HEK293 (cell line): ENCODE data around the gene TGFB2.

Experiments used
- CTCF ChIA-PET: fragments of 350-600 bp; formaldehyde crosslinking; extraction: SDS; loops from one replicate; lab custom pipeline; 2021; ENCODE audit warnings: antibody characterized with exemption; lab: Yijun Ruan, JAX
- POLR2A ChIA-PET: fragments of 300-600 bp; formaldehyde crosslinking; extraction: SDS; loops from one replicate; lab custom pipeline; 2020; ENCODE audit warnings: antibody characterized with exemption, inconsistent platforms; lab: Yijun Ruan, JAX
- H3K27ac ChIP-seq: fragments of 200-500 bp; sonication (Bioruptor generic); 2 replicates; pipeline ENCODE4 v1.5.1; 2014; ENCODE audit warnings: low read depth, low read length, control low read depth, inconsistent platforms; ENCODE audit errors: extremely low read depth
- H3K36me3 ChIP-seq, 2 experiments: fragments of 200-500 bp in 1 of 2; sonication (Bioruptor generic) in 1 of 2; 1 replicate in 1 of 2; 2 replicates in 1 of 2; pipeline ENCODE4 v1.5.1; 2014 to 2017; ENCODE audit warnings: inconsistent platforms in 2 of 2, low read length in 2 of 2; ENCODE audit not compliant: control insufficient read depth in 2 of 2, insufficient read depth in 1 of 2
- H3K4me1 ChIP-seq: fragments of 200-500 bp; sonication (Bioruptor generic); 2 replicates; pipeline ENCODE4 v1.5.1; 2014; ENCODE audit warnings: mild to moderate bottlenecking, low read length, inconsistent platforms; ENCODE audit not compliant: control insufficient read depth, insufficient read depth
- H3K4me3 ChIP-seq: 2 replicates; pipeline ENCODE4 v1.5.1; 2011; ENCODE audit warnings: low read depth, mild to moderate bottlenecking, control low read depth, low read length, moderate library complexity
- H3K9me3 ChIP-seq: fragments of 200-500 bp; sonication (Bioruptor generic); 2 replicates; pipeline ENCODE4 v1.5.1; 2014; ENCODE audit warnings: low read depth, low read length, inconsistent platforms; ENCODE audit not compliant: control insufficient read depth, insufficient read depth
- BCL11A ChIP-seq: fragments of 450-650 bp; formaldehyde crosslinking; IDR thresholded peaks from 2 replicates; pipeline ENCODE4 v1.5.1; 2016; ENCODE audit warnings: low read depth, missing biosample characterization, missing genetic modification characterization
- ELK4 ChIP-seq: IDR thresholded peaks from 2 replicates; pipeline ENCODE4 v1.6.1; 2011; ENCODE audit warnings: mild to moderate bottlenecking, low read depth, low read length, borderline replicate concordance
- FEZF1 ChIP-seq: fragments of 450-650 bp; formaldehyde crosslinking; IDR thresholded peaks from 2 replicates; pipeline ENCODE4 v1.5.1; 2016; ENCODE audit warnings: missing biosample characterization, missing genetic modification characterization
- GFI1B ChIP-seq: fragments of 450-650 bp; formaldehyde crosslinking; IDR thresholded peaks from 2 replicates; pipeline ENCODE4 v1.5.1; 2016; ENCODE audit warnings: missing biosample characterization, missing genetic modification characterization
- KLF7 ChIP-seq: fragments of 450-650 bp; formaldehyde crosslinking; IDR thresholded peaks from 2 replicates; pipeline ENCODE4 v1.5.1; 2016; ENCODE audit warnings: missing biosample characterization, missing genetic modification characterization, borderline replicate concordance
- YY2 ChIP-seq: fragments of 450-650 bp; formaldehyde crosslinking; IDR thresholded peaks from 2 replicates; pipeline ENCODE4 v1.5.1; 2016; ENCODE audit warnings: missing biosample characterization, missing genetic modification characterization
- ZBTB20 ChIP-seq: fragments of 450-650 bp; formaldehyde crosslinking; IDR thresholded peaks from 2 replicates; pipeline ENCODE4 v1.5.1; 2016; ENCODE audit warnings: missing biosample characterization, missing genetic modification characterization
- ZFP41 ChIP-seq: fragments of 450-650 bp; formaldehyde crosslinking; IDR thresholded peaks from 2 replicates; pipeline ENCODE4 v1.5.1; 2016; ENCODE audit warnings: missing biosample characterization, missing genetic modification characterization, borderline replicate concordance
- ZFP69B ChIP-seq: fragments of 450-650 bp; formaldehyde crosslinking; IDR thresholded peaks from 2 replicates; pipeline ENCODE4 v1.5.1; 2016; ENCODE audit warnings: missing biosample characterization, missing genetic modification characterization
- ZIC2 ChIP-seq: fragments of 450-650 bp; formaldehyde crosslinking; IDR thresholded peaks from 2 replicates; pipeline ENCODE4 v1.5.1; 2016; ENCODE audit warnings: missing biosample characterization, missing genetic modification characterization
- ZNF2 ChIP-seq: fragments of 450-650 bp; formaldehyde crosslinking; IDR thresholded peaks from 2 replicates; pipeline ENCODE4 v1.5.1; 2016; ENCODE audit warnings: missing biosample characterization, missing genetic modification characterization
- ZNF211 ChIP-seq: fragments of 450-650 bp; formaldehyde crosslinking; IDR thresholded peaks from 2 replicates; pipeline ENCODE4 v1.5.1; 2016; ENCODE audit warnings: low read depth, missing biosample characterization, missing genetic modification characterization
- ZNF280C ChIP-seq: fragments of 450-650 bp; formaldehyde crosslinking; IDR thresholded peaks from 2 replicates; pipeline ENCODE4 v1.5.1; 2016; ENCODE audit warnings: missing biosample characterization, missing genetic modification characterization
- ZNF292 ChIP-seq: fragments of 450-650 bp; formaldehyde crosslinking; IDR thresholded peaks from 2 replicates; pipeline ENCODE4 v1.5.1; 2016; ENCODE audit warnings: low read depth, missing biosample characterization, missing genetic modification characterization, borderline replicate concordance
- ZNF302 ChIP-seq: fragments of 450-650 bp; formaldehyde crosslinking; IDR thresholded peaks from 2 replicates; pipeline ENCODE4 v1.5.1; 2016; ENCODE audit warnings: missing biosample characterization, missing genetic modification characterization, low read depth
- ZNF366 ChIP-seq: fragments of 450-650 bp; formaldehyde crosslinking; conservative IDR thresholded peaks from 2 replicates; pipeline ENCODE4 v1.5.1; 2016; ENCODE audit warnings: missing biosample characterization, missing genetic modification characterization
- ZNF394 ChIP-seq: fragments of 450-650 bp; formaldehyde crosslinking; IDR thresholded peaks from 2 replicates; pipeline ENCODE4 v1.5.1; 2016; ENCODE audit warnings: missing biosample characterization, missing genetic modification characterization, mild to moderate bottlenecking, moderate library complexity, borderline replicate concordance
- ZNF510 ChIP-seq: fragments of 450-650 bp; formaldehyde crosslinking; IDR thresholded peaks from 2 replicates; pipeline ENCODE4 v1.5.1; 2018; ENCODE audit warnings: mild to moderate bottlenecking, missing genetic modification characterization, missing biosample characterization; ENCODE audit not compliant: insufficient replicate concordance
- ZNF530 ChIP-seq: fragments of 450-650 bp; formaldehyde crosslinking; IDR thresholded peaks from 2 replicates; pipeline ENCODE4 v1.5.1; 2016; ENCODE audit warnings: low read depth, missing biosample characterization, missing genetic modification characterization
- ZNF544 ChIP-seq: fragments of 450-650 bp; formaldehyde crosslinking; IDR thresholded peaks from 2 replicates; pipeline ENCODE4 v1.5.0; 2017; ENCODE audit warnings: missing biosample characterization, missing genetic modification characterization
- ZNF561 ChIP-seq: fragments of 450-650 bp; IDR thresholded peaks from 2 replicates; pipeline ENCODE4 v1.5.1; 2018; ENCODE audit warnings: missing biosample characterization, missing genetic modification characterization, borderline replicate concordance
- ZNF596 ChIP-seq: fragments of 450-650 bp; IDR thresholded peaks from 2 replicates; pipeline ENCODE4 v1.5.0; 2018; ENCODE audit warnings: missing biosample characterization, mild to moderate bottlenecking, missing genetic modification characterization, moderate library complexity
- ZNF623 ChIP-seq: fragments of 450-650 bp; formaldehyde crosslinking; IDR thresholded peaks from 2 replicates; pipeline ENCODE4 v1.5.1; 2016; ENCODE audit warnings: missing biosample characterization, missing genetic modification characterization
- ZNF777 ChIP-seq: fragments of 450-650 bp; formaldehyde crosslinking; IDR thresholded peaks from 2 replicates; pipeline ENCODE4 v1.5.1; 2017; ENCODE audit warnings: missing biosample characterization, missing genetic modification characterization, borderline replicate concordance
- ZNF785 ChIP-seq: fragments of 450-650 bp; formaldehyde crosslinking; IDR thresholded peaks from 2 replicates; pipeline ENCODE4 v1.5.1; 2016; ENCODE audit warnings: missing biosample characterization, missing genetic modification characterization
- ZNF830 ChIP-seq: fragments of 450-650 bp; IDR thresholded peaks from 2 replicates; pipeline ENCODE4 v1.5.0; 2018; ENCODE audit warnings: missing biosample characterization, missing genetic modification characterization, low read depth, mild to moderate bottlenecking, moderate library complexity

The TGFB2 gene

GRCh38 chr1:218353656-218354055 is 8.5 kb downstream of the TGFB2 start:
- TF ChIP-seq ZNF785 (no peak), ZNF830 (tag by site-specific recombination) (no peak), ZNF544 (no peak), ZNF394 (no peak), ZNF292 (tag by site-specific recombination) (no peak), ZIC2 (tag by site-specific recombination) (no peak), ZBTB20 (tag by site-specific recombination) (no peak), ZNF302 (tag by site-specific recombination) (no peak), ELK4 (no peak), ZNF366 (tag by site-specific recombination) (no peak), YY2 (tag by site-specific recombination) (no peak), ZNF561 (tag by site-specific recombination) (no peak), ZNF510 (tag by site-specific recombination) (no peak), ZNF596 (no peak), GFI1B (tag by site-specific recombination) (no peak)
- Histone ChIP-seq H3K4me1 (no peaks in the 10 kb centered on the region; the same call in 1 of the 2 replicates), H3K9me3 (no peaks in the 10 kb centered on the region), H3K36me3 (no peaks in the 10 kb centered on the region), H3K27ac (no peak overlapping the region), H3K4me3 (no peak overlapping the region)
- CTCF ChIA-PET = no interaction called here
- POLR2A ChIA-PET = interaction anchor here (1.4 kb wide), 1 partner anchor 9 kb away, joined by 5 read pairs; the partner anchor contains the start of gene TGFB2

GRCh38 chr1:218355278-218355677 is 10.1 kb downstream of the TGFB2 start:
- no peak overlapping the region for H3K27ac ChIP-seq
- no peak for TF ChIP-seq ZNF777 (tag by site-specific recombination)
- no peak for TF ChIP-seq ZNF2 (tag by site-specific recombination)
- TF ChIP-seq ZFP69B (tag by site-specific recombination) = no peak
- TF ChIP-seq ZFP41 (tag by site-specific recombination) = no peak
- TF ChIP-seq ZNF530 (tag by site-specific recombination) = no peak
- no peak for TF ChIP-seq BCL11A (tag by site-specific recombination)
- TF ChIP-seq KLF7 (tag by site-specific recombination) = no peak
- no peak for TF ChIP-seq ZNF510 (tag by site-specific recombination)
- TF ChIP-seq ZNF623 (tag by site-specific recombination) = no peak
- TF ChIP-seq ZNF211 = no peak
- no peak for TF ChIP-seq ZBTB20 (tag by site-specific recombination)
- no peak for TF ChIP-seq ZNF280C (tag by site-specific recombination)
- no peak for TF ChIP-seq FEZF1 (tag by site-specific recombination)
- TF ChIP-seq, all 188 proteins: peak for 0
- ChIA-PET CTCF (interaction anchor here (0.7 to 1.6 kb wide), 3 partner anchors 14 to 823 kb away, joined by 3 to 4 read pairs (median 3); no protein-coding TSS in a partner anchor), POLR2A (no interaction called here)
- Histone ChIP-seq H3K4me1 (no peaks in the 10 kb centered on the region), H3K9me3 (no peaks in the 10 kb centered on the region), H3K36me3 (no peaks in the 10 kb centered on the region), H3K4me3 (no peak overlapping the region)
